ENCODE measurements around the gene ACY1.

The ACY1 gene

DNA sequence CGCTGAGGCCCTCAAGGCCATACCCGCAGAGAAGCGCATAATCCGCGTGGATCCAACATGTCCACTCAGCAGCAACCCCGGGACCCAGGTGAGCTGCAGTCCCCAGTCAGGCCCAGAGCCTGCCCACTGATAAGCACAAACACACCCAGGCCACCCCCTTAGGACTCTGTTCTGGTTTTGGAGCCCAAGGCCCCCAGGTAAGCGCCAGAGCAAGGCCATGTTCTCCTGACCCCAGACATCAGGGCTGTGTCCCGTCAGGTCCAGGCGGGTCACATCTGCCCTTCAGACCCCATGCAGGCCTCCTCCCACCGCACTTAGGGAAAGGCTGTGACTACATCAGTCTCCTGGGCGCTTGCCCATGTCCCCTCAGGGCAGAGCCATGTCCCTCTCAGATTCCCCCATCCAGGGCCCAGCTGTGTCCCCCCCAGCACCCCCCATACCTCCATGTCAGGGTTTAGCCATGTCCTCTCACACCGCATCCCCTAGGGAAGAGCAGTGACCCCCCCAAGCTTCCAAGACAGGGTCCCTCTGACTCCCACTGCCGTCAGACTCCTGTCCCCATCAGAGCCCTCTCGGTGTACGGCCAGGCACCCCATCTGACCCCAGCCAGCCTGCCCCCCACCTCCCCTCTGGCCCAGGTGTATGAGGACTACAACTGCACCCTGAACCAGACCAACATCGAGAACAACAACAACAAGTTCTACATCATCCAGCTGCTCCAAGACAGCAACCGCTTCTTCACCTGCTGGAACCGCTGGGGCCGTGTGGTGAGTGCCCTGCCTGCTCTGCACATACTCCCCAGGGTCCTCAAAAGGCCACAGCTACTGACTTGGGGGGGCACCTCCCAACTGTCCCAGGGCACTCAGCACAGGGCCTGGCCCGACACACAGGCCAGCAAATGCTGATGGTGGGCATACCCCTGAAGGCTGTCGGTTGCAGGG lies 39.6 kb upstream of the ACY1 start:
- H3K4me3 ChIP-seq (ENCODE audit: low read depth, low read length) = no peak overlapping the region

More for the DNA sequence above, 39.6 kb upstream of the ACY1 start:
- Histone ChIP-seq H3K4me1 (ENCODE audit: control insufficient read depth, insufficient read depth, low read length) (peaks cover 4% of the 10 kb centered on the region), H3K27ac (ENCODE audit: extremely low read depth, low read depth, low read length) (no peak overlapping the region), H3K36me3 (ENCODE audit: control insufficient read depth in 2 of 2, insufficient read depth in 1 of 2, low read length in 2 of 2) (peaks cover 0 to 22% of the 10 kb centered on the region in 2 experiments; a peak in 1 of 3 replicates), H3K9me3 (ENCODE audit: control insufficient read depth, insufficient read depth, low read depth, low read length) (no peaks in the 10 kb centered on the region)
- ChIA-PET CTCF (interaction anchor here (0.6 to 2.2 kb wide), 10 partner anchors 7 to 1677 kb away, joined by 3 to 22 read pairs (median 4); partner anchors contain the start of genes ABHD14A, ABHD14B, ACY1 and GPR62), POLR2A (interaction anchor here (1.1 to 2.8 kb wide), 3 partner anchors 47 to 52 kb away, joined by 3 to 20 read pairs (median 9); partner anchors contain the start of gene RPL29)
- TF ChIP-seq RBAK (tag by site-specific recombination; IDR thresholded peaks at IDR 0.05) (no peak), ZNF660 (tag by site-specific recombination; IDR thresholded peaks at IDR 0.05) (no peak), SALL2 (tag by site-specific recombination; IDR thresholded peaks at IDR 0.05; ENCODE audit: borderline replicate concordance) (no peak), ZNF10 (tag by site-specific recombination; IDR thresholded peaks at IDR 0.05) (no peak), ZNF37A (tag by site-specific recombination; IDR thresholded peaks at IDR 0.05) (no peak), MZF1 (tag by site-specific recombination; IDR thresholded peaks at IDR 0.05; ENCODE audit: borderline replicate concordance) (no peak), ZNF426 (tag by site-specific recombination; IDR thresholded peaks at IDR 0.05) (no peak), ZBTB21 (tag by site-specific recombination; IDR thresholded peaks at IDR 0.05) (no peak), SETDB1 (IDR thresholded peaks at IDR 0.05; ENCODE audit: insufficient read length, low read length) (no peak), ZNF266 (tag by site-specific recombination; IDR thresholded peaks at IDR 0.05; ENCODE audit: low read depth) (no peak), KLF9 (tag by site-specific recombination; IDR thresholded peaks at IDR 0.05; ENCODE audit: low read depth) (no peak), ZNF530 (tag by site-specific recombination; IDR thresholded peaks at IDR 0.05; ENCODE audit: low read depth) (no peak)
- TF ChIP-seq, protein P1, sequence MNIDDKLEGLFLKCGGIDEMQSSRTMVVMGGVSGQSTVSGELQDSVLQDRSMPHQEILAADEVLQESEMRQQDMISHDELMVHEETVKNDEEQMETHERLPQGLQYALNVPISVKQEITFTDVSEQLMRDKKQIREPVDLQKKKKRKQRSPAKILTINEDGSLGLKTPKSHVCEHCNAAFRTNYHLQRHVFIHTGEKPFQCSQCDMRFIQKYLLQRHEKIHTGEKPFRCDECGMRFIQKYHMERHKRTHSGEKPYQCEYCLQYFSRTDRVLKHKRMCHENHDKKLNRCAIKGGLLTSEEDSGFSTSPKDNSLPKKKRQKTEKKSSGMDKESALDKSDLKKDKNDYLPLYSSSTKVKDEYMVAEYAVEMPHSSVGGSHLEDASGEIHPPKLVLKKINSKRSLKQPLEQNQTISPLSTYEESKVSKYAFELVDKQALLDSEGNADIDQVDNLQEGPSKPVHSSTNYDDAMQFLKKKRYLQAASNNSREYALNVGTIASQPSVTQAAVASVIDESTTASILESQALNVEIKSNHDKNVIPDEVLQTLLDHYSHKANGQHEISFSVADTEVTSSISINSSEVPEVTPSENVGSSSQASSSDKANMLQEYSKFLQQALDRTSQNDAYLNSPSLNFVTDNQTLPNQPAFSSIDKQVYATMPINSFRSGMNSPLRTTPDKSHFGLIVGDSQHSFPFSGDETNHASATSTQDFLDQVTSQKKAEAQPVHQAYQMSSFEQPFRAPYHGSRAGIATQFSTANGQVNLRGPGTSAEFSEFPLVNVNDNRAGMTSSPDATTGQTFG (tag by site-specific recombination; IDR thresholded peaks at IDR 0.05; ENCODE audit: borderline replicate concordance) = no peak
- TF ChIP-seq, protein P2, sequence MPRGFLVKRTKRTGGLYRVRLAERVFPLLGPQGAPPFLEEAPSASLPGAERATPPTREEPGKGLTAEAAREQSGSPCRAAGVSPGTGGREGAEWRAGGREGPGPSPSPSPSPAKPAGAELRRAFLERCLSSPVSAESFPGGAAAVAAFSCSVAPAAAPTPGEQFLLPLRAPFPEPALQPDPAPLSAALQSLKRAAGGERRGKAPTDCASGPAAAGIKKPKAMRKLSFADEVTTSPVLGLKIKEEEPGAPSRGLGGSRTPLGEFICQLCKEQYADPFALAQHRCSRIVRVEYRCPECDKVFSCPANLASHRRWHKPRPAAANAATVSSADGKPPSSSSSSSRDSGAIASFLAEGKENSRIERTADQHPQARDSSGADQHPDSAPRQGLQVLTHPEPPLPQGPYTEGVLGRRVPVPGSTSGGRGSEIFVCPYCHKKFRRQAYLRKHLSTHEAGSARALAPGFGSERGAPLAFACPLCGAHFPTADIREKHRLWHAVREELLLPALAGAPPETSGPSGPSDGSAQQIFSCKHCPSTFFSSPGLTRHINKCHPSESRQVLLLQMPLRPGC (tag by site-specific recombination; IDR thresholded peaks at IDR 0.05) = no peak
- TF ChIP-seq, protein P3, sequence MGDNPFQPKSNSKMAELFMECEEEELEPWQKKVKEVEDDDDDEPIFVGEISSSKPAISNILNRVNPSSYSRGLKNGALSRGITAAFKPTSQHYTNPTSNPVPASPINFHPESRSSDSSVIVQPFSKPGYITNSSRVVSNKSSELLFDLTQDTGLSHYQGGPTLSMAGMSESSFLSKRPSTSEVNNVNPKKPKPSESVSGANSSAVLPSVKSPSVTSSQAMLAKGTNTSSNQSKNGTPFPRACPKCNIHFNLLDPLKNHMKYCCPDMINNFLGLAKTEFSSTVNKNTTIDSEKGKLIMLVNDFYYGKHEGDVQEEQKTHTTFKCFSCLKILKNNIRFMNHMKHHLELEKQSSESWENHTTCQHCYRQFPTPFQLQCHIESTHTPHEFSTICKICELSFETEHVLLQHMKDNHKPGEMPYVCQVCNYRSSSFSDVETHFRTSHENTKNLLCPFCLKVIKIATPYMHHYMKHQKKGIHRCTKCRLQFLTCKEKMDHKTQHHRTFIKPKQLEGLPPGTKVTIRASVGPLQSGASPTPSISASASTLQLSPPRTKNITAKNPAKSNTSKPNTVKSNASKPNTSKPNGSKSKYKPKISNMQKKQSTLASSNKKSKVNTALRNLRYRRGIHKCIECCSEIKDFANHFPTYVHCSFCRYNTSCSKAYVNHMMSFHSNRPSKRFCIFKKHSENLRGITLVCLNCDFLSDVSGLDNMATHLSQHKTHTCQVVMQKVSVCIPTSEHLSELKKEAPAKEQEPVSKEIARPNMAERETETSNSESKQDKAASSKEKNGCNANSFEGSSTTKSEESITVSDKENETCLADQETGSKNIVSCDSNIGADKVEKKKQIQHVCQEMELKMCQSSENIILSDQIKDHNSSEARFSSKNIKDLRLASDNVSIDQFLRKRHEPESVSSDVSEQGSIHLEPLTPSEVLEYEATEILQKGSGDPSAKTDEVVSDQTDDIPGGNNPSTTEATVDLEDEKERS (tag by site-specific recombination; IDR thresholded peaks at IDR 0.05) = no peak
- TF ChIP-seq, protein P4, sequence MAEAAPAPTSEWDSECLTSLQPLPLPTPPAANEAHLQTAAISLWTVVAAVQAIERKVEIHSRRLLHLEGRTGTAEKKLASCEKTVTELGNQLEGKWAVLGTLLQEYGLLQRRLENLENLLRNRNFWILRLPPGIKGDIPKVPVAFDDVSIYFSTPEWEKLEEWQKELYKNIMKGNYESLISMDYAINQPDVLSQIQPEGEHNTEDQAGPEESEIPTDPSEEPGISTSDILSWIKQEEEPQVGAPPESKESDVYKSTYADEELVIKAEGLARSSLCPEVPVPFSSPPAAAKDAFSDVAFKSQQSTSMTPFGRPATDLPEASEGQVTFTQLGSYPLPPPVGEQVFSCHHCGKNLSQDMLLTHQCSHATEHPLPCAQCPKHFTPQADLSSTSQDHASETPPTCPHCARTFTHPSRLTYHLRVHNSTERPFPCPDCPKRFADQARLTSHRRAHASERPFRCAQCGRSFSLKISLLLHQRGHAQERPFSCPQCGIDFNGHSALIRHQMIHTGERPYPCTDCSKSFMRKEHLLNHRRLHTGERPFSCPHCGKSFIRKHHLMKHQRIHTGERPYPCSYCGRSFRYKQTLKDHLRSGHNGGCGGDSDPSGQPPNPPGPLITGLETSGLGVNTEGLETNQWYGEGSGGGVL (tag by site-specific recombination; IDR thresholded peaks at IDR 0.05) = no peak
- TF ChIP-seq, protein P5, sequence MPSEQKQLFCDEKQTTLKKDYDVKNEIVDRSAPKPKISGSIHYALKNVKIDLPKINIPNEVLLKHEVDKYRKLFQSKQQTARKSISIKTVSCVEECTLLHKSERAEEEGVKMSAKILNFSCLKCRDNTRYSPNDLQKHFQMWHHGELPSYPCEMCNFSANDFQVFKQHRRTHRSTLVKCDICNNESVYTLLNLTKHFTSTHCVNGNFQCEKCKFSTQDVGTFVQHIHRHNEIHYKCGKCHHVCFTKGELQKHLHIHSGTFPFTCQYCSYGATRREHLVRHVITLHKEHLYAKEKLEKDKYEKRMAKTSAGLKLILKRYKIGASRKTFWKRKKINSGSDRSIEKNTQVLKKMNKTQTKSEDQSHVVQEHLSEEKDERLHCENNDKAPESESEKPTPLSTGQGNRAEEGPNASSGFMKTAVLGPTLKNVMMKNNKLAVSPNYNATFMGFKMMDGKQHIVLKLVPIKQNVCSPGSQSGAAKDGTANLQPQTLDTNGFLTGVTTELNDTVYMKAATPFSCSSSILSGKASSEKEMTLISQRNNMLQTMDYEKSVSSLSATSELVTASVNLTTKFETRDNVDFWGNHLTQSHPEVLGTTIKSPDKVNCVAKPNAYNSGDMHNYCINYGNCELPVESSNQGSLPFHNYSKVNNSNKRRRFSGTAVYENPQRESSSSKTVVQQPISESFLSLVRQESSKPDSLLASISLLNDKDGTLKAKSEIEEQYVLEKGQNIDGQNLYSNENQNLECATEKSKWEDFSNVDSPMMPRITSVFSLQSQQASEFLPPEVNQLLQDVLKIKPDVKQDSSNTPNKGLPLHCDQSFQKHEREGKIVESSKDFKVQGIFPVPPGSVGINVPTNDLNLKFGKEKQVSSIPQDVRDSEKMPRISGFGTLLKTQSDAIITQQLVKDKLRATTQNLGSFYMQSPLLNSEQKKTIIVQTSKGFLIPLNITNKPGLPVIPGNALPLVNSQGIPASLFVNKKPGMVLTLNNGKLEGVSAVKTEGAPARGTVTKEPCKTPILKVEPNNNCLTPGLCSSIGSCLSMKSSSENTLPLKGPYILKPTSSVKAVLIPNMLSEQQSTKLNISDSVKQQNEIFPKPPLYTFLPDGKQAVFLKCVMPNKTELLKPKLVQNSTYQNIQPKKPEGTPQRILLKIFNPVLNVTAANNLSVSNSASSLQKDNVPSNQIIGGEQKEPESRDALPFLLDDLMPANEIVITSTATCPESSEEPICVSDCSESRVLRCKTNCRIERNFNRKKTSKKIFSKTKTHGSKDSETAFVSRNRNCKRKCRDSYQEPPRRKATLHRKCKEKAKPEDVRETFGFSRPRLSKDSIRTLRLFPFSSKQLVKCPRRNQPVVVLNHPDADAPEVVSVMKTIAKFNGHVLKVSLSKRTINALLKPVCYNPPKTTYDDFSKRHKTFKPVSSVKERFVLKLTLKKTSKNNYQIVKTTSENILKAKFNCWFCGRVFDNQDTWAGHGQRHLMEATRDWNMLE (tag by site-specific recombination; conservative IDR thresholded peaks at IDR 0.05; ENCODE audit: low read depth) = no peak

Measured in HEK293 (cell line).